Germinal center (tissue), 1 donor: ENCODE data around the gene PCDH19.

Source experiments
- DNase-seq: peaks from one replicate; pipeline ENCODE4 v3.0.0; 2012; ENCODE audit warnings: mixed read lengths, low spot score

PCDH19 gene

GRCh38 chrX:100299559-100299958 lies 110.5 kb downstream of the PCDH19 start:
- DNase-seq: no peak

- DNase-seq: no peak
These were observed 112.3 kb downstream of the PCDH19 start for GRCh38 chrX:100297728-100298127.

GRCh38 chrX:100296183-100296753 lies 113.8 kb downstream of the PCDH19 start:
- no peak for DNase-seq

DNA sequence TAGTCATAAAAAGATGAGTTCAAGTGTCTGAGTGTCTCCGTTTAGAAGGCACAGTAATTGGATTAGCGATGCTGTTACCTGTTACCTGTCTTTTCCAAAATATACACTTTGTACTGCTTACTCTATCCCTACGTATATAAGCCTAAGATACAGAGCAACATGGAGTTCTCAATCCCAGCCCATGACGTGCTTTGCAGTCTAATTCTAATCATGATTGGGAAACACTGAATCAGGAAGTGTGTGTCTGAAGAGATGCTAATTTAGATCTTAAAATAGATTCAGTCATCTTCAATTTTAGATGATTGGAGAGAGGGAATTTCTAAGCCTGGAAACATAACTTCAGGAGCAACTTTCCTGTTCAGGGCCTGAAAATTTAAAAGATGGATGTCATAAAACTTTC lies 115.1 kb downstream of the PCDH19 start:
- DNase-seq: no peak

- DNase-seq: no peak
These were observed 121.0 kb downstream of the PCDH19 start for GRCh38 chrX:100289066-100289558.

DNA sequence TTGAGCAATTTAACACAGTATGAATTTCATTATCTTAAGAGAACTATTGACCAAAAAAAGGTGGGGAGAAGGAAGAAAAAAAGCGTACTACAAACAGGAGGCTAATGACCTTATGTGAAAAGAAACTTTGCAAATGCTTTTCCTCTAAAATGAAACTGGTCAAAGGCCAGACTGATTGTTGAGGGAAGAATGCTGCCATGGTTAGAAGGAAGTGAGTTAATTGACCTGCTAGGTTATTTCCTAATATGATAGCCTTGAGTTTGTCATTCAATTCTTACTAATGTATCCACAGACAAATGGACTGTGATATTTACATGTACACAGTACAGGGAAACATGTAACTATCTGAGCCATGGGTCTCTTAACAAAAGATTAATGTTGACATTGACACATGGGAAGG lies 132.8 kb downstream of the PCDH19 start:
- DNase-seq: no peak

- no peak for DNase-seq
These were observed 135.2 kb downstream of the PCDH19 start for GRCh38 chrX:100274916-100275315.

- no peak for DNase-seq
These were observed 144.9 kb downstream of the PCDH19 start for GRCh38 chrX:100265179-100265578.

- no peak for DNase-seq
These were observed 145.9 kb downstream of the PCDH19 start for GRCh38 chrX:100264200-100264599.

- no peak for DNase-seq
These were observed 146.4 kb downstream of the PCDH19 start for GRCh38 chrX:100263650-100264049.

GRCh38 chrX:100248885-100249493 lies 161.1 kb downstream of the PCDH19 start:
- no peak for DNase-seq

GRCh38 chrX:100247826-100248225 lies 162.2 kb downstream of the PCDH19 start:
- no peak for DNase-seq

DNA sequence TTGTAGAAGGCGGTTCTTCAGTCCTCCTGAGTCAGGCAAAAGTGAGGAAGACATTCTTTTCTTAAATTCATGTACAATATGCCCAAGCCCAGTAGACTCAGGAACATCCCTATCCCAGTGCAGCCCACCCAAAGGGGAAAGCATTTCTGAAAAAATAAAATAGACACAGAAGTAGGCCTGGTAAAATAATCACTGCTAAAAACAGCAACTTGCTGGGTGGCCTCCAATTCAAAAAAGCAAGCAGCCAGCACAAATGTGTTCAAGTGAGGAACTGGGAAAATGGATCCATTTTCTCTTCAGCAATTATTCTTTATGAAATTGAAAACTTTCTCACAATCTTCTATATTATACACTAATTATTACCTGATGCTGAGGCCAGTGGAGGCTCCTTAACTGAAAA lies 165.4 kb downstream of the PCDH19 start:
- DNase-seq: no peak
